HAP-1 (cell line): Measurements from ENCODE around the gene PDE6H.

Experiments used
- DNase-seq, 2 experiments: peaks; one replicate each; pipeline ENCODE4 v3.0.0-alpha.2; 2016 to 2020; ENCODE audit warnings: low spot score in 2 of 2
- H3K27me3 ChIP-seq: fragments of 250-450 bp; sonication (Bioruptor Pico); 2 replicates; pipeline ENCODE4 v1.5.1; 2020; ENCODE audit warnings: low read depth, mild to moderate bottlenecking, moderate library complexity
- H3K36me3 ChIP-seq: fragments of 250-450 bp; sonication (Bioruptor Pico); replicated peaks from 2 replicates; pipeline ENCODE4 v1.5.1; 2020; ENCODE audit warnings: mild to moderate bottlenecking
- H3K4me1 ChIP-seq: fragments of 250-450 bp; sonication (Bioruptor Pico); 2 replicates; pipeline ENCODE4 v1.5.1; 2020; ENCODE audit warnings: mild to moderate bottlenecking
- H3K4me3 ChIP-seq: fragments of 250-450 bp; sonication (Bioruptor Pico); 2 replicates; pipeline ENCODE4 v1.5.1; 2020; ENCODE audit warnings: mild to moderate bottlenecking, moderate library complexity
- H3K9me3 ChIP-seq: fragments of 250-450 bp; sonication (Bioruptor Pico); 2 replicates; pipeline ENCODE4 v1.5.1; 2020; ENCODE audit warnings: mild to moderate bottlenecking, moderate library complexity
- in situ Hi-C: fragments of 300-500 bp; cut with MboI; formaldehyde crosslinking; loops from 3 replicates; pipeline ENCODE4 v1.14.3; 2020; ENCODE audit warnings: low sequenced_read_pairs, inconsistent platforms, mixed read lengths

PDE6H gene

GRCh38 chr12:14991069-14991468, 18.2 kb downstream of the PDE6H start:
- Histone ChIP-seq H3K4me1 (no peaks in the 10 kb centered on the region), H3K9me3 (no peaks in the 10 kb centered on the region), H3K36me3 (no peaks in the 10 kb centered on the region), H3K27me3 (no peaks in the 10 kb centered on the region), H3K4me3 (no peak overlapping the region)
- DNase-seq: no peak
- in situ Hi-C loops: loop anchor here (25.0 kb wide), 1 partner anchor 279 kb away; no protein-coding TSS in a partner anchor

DNA sequence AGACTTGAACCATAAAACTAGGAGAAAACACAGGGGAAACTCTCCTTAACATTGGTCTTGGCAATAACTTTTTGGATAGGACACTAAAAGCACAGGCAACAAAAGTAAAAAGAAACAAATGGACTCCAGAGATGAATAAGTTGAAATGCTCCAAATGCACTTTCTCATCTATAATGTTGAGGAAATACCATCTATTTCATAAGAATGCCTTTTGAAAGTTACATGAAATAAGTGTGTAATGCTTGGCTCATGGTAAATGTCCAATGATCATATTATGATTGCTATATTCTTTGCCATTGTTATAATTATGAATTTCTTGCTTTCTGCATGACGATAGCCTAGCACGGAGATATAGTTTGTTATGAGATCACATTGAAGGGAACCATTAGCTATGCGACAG, 19.8 kb downstream of the PDE6H start:
- Histone ChIP-seq H3K9me3 (no peaks in the 10 kb centered on the region), H3K27me3 (no peaks in the 10 kb centered on the region), H3K36me3 (no peaks in the 10 kb centered on the region), H3K4me3 (no peak overlapping the region), H3K4me1 (no peaks in the 10 kb centered on the region)
- in situ Hi-C loops: loop anchor here (25.0 kb wide), 1 partner anchor 280 kb away; no protein-coding TSS in a partner anchor
- no peak for DNase-seq

- in situ Hi-C loops: loop anchor here (25.0 kb wide), 1 partner anchor 281 kb away; no protein-coding TSS in a partner anchor
- Histone ChIP-seq H3K9me3 (no peaks in the 10 kb centered on the region), H3K4me1 (no peaks in the 10 kb centered on the region), H3K4me3 (no peak overlapping the region), H3K27me3 (no peaks in the 10 kb centered on the region), H3K36me3 (no peaks in the 10 kb centered on the region)
- DNase-seq: no peak
Observed at GRCh38 chr12:14993117-14993516, 20.3 kb downstream of the PDE6H start.

DNA sequence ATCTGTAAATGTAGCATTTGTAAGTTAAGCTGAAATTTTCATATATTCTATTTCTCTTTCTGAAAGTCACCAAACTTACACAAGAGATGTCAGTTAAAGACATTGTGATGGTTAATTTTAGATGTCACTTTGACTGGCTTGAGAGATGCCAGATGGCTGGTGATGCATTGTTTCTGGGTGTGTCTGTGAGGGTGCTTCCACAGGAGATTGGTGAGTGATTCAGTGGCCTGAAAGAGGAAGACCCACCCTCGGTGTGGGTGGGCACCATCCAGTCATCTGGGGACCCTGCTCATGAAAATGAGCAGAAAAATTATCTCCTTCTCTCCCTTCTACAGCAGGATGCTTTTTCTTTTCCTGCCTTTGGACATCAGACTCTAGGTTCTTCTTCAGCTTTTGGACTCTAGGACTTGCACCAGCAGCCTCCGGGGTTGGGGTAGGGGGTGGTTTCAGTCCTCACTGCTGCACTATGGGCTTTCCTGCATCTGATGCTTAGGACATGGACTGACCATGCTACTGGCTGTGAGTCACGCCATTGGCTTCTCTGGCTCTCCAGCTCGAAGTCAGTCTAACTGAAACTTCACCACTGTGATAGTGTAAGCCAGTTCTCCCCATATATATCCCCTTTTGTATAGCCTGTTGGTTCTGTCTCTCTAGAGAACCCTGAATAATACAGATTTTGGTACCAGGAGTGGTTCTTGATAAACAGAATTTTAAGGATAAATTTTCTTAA, 20.9 kb downstream of the PDE6H start:
- Histone ChIP-seq H3K4me1 (no peaks in the 10 kb centered on the region), H3K9me3 (no peaks in the 10 kb centered on the region), H3K27me3 (no peaks in the 10 kb centered on the region), H3K4me3 (no peak overlapping the region), H3K36me3 (no peaks in the 10 kb centered on the region)
- in situ Hi-C loops: loop anchor here (25.0 kb wide), 1 partner anchor 281 kb away; no protein-coding TSS in a partner anchor
- no peak for DNase-seq

- in situ Hi-C loops: loop anchor here (25.0 kb wide), 1 partner anchor 282 kb away; no protein-coding TSS in a partner anchor
- H3K36me3 ChIP-seq: no peaks in the 10 kb centered on the region
- H3K27me3 ChIP-seq: no peaks in the 10 kb centered on the region
- H3K9me3 ChIP-seq: no peaks in the 10 kb centered on the region
- H3K4me1 ChIP-seq: no peaks in the 10 kb centered on the region
- DNase-seq: no peak
- no peak overlapping the region for H3K4me3 ChIP-seq
Observed at GRCh38 chr12:14994610-14995009, 21.8 kb downstream of the PDE6H start.

DNA sequence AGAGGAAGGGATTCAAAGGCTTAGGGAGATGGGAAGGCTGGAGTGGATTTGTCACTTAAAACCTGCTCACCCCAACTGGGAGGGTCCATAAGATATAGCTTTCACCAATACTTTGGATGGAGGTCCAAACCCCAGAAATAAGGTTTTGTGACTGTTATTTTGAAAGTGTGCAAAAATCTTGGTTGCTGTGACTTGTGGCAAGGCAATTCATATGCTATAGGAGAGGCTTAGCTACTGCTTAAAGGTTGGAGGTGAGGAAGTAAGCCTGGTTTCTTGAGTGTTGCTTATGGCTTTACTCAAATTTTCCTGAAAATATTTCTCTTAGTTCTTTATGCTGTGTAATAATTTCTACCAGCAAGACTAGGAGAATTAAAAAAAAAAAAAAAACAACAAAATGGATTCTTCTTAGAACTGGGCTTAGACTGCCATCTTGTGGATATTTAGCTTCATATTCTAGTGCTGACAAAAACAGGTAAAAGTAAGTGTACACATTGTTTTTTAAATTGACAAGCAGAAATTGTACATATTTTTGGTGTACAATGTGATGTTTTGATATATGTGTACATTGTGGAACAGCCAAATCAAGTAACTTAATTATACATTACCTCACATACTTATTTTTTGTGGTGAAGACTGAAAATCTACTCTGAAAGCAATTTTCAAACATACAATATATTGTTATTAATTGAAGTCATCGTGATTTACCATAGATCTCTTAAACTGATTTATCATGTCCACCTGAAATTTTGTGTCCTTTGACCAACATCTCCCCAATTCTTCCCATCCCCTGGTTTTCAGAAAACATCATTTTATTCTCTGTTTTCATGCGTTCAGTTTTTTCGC, 23.0 kb downstream of the PDE6H start:
- H3K27me3 ChIP-seq: peaks cover under 1% of the 10 kb centered on the region
- no peaks in the 10 kb centered on the region for H3K4me1 ChIP-seq
- no peaks in the 10 kb centered on the region for H3K36me3 ChIP-seq
- no peak overlapping the region for H3K4me3 ChIP-seq
- in situ Hi-C loops: loop anchor here (25.0 kb wide), 1 partner anchor 284 kb away; no protein-coding TSS in a partner anchor
- no peaks in the 10 kb centered on the region for H3K9me3 ChIP-seq
- DNase-seq: peak in 1 of 2 experiments; percentile 40

DNA sequence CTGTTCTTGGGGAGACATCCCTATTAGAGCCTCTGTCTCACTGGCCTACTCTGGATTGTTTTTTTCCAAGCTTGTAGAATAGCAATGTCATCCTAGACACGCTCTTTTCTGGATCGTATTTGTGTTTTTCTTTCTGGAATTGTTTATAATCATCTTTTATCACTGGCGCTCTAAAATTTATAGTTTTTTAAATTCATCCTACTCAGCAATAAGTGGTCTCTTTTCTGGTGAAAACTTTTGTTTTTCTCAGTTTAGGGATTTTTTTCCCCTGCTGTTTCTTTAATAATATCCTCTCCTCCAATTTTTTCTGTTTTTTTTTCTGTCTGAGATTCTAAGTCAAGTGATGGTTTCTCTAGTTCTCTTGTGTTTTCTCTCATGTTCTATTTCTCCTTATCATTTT, 25.2 kb downstream of the PDE6H start:
- no peak overlapping the region for H3K4me3 ChIP-seq
- no peaks in the 10 kb centered on the region for H3K4me1 ChIP-seq
- H3K27me3 ChIP-seq: peaks cover 23% of the 10 kb centered on the region
- DNase-seq: no peak
- in situ Hi-C loops: loop anchor here (25.0 kb wide), 1 partner anchor 286 kb away; no protein-coding TSS in a partner anchor
- no peaks in the 10 kb centered on the region for H3K9me3 ChIP-seq
- H3K36me3 ChIP-seq: no peaks in the 10 kb centered on the region

- peaks cover 32% of the 10 kb centered on the region for H3K27me3 ChIP-seq
- H3K4me3 ChIP-seq: no peak overlapping the region
- in situ Hi-C loops: loop anchor here (25.0 kb wide), 1 partner anchor 287 kb away; no protein-coding TSS in a partner anchor
- no peaks in the 10 kb centered on the region for H3K36me3 ChIP-seq
- DNase-seq: no peak
- H3K9me3 ChIP-seq: no peaks in the 10 kb centered on the region
- no peaks in the 10 kb centered on the region for H3K4me1 ChIP-seq
Observed at GRCh38 chr12:14999021-14999694, 26.3 kb downstream of the PDE6H start.

- Histone ChIP-seq H3K36me3 (no peaks in the 10 kb centered on the region), H3K4me3 (no peak overlapping the region), H3K9me3 (no peaks in the 10 kb centered on the region), H3K4me1 (no peaks in the 10 kb centered on the region), H3K27me3 (peaks cover 34% of the 10 kb centered on the region)
- in situ Hi-C loops: loop anchor here (25.0 kb wide), 1 partner anchor 288 kb away; no protein-coding TSS in a partner anchor
- no peak for DNase-seq
Observed at GRCh38 chr12:14999695-15000365, 27.0 kb downstream of the PDE6H start.

DNA sequence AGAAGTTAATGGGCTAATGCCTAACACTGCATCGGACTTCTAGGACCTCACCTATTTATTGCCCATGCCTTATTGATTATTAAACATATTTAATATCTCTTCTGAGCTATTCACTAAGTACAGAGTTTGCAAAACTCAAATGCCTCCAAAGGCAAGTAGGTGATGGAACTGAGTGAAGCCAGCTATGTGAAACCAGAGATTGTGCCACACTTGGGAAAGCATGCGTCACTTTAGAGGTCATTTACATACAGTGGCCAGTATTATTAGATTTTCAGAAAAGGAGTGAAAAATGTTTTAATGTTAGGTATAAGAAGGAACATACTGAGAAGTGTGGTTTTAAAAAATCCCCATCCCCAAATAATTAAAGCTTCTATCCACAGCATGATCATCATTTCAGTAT, 27.7 kb downstream of the PDE6H start:
- no peaks in the 10 kb centered on the region for H3K36me3 ChIP-seq
- no peaks in the 10 kb centered on the region for H3K9me3 ChIP-seq
- no peak for DNase-seq
- peaks cover 37% of the 10 kb centered on the region for H3K27me3 ChIP-seq
- H3K4me3 ChIP-seq: no peak overlapping the region
- in situ Hi-C loops: no loop called here
- no peaks in the 10 kb centered on the region for H3K4me1 ChIP-seq

DNA sequence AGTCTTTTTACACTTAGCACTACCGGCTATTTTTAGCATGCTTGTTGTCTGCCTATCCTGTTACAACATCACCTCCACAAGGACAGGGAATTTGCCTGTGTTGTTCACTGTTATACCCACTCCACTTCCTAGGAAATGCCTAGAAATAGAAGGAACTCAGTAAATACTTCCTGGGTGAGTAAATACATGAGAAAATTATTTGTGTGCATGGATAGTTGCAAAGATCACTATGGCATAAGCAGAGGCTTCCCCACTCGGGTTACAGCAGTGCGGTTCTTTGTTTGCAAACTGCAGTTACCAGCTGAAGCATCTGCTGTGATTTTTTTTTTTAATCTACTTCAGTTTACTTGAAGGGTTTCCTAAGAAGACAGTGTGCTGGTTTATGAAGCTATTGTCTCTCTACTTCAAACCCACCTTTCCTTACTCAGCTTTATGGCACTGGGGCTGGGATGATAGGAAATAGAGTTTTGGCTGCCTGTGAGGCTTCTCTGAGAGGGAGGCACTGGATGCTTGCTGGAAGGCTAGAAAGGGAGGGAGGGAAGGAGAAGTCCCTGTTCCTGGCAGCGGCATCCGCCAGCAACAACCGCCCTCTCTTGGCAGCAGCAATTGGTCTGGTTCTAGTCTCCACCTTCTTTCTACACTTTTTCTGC, 29.0 kb downstream of the PDE6H start:
- H3K4me3 ChIP-seq: no peak overlapping the region
- no peaks in the 10 kb centered on the region for H3K9me3 ChIP-seq
- no peaks in the 10 kb centered on the region for H3K36me3 ChIP-seq
- H3K27me3 ChIP-seq: peaks cover 37% of the 10 kb centered on the region
- in situ Hi-C loops: no loop called here
- DNase-seq: no peak
- H3K4me1 ChIP-seq: no peaks in the 10 kb centered on the region

- Histone ChIP-seq H3K4me1 (no peaks in the 10 kb centered on the region), H3K36me3 (no peaks in the 10 kb centered on the region), H3K4me3 (no peak overlapping the region), H3K9me3 (no peaks in the 10 kb centered on the region), H3K27me3 (peaks cover 37% of the 10 kb centered on the region)
- in situ Hi-C loops: no loop called here
- no peak for DNase-seq
Observed at GRCh38 chr12:15004421-15004820, 31.6 kb downstream of the PDE6H start.

DNA sequence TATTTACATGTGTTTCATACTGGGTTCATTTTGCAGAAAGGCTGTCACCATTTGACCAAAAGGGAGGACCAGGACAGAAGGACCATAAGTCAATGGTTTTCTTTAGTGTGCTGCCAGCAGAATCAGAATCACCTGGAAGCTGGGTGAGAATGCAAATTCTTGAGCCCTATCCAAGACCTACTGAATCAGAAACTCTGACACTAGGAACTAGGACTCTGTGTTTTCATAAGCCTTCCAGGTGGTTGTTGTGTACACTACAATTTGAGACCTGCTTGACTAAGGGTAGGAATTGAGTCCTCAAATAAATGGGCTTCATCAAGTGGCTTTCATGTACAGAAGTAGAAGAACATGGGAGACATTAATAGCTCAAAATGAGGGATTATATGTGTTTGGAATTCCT, 32.2 kb downstream of the PDE6H start:
- Histone ChIP-seq H3K4me1 (no peaks in the 10 kb centered on the region), H3K27me3 (peaks cover 37% of the 10 kb centered on the region), H3K4me3 (no peak overlapping the region), H3K36me3 (no peaks in the 10 kb centered on the region), H3K9me3 (no peaks in the 10 kb centered on the region)
- no peak for DNase-seq
- in situ Hi-C loops: no loop called here
